Left forelimb (tissue), 1 donor: ENCODE data around the gene MYH10.

Experiments used
- DNase-seq: peaks from one replicate; pipeline ENCODE4 v3.0.0-alpha.2; 2018; ENCODE audit warnings: low spot score

The MYH10 gene

DNA sequence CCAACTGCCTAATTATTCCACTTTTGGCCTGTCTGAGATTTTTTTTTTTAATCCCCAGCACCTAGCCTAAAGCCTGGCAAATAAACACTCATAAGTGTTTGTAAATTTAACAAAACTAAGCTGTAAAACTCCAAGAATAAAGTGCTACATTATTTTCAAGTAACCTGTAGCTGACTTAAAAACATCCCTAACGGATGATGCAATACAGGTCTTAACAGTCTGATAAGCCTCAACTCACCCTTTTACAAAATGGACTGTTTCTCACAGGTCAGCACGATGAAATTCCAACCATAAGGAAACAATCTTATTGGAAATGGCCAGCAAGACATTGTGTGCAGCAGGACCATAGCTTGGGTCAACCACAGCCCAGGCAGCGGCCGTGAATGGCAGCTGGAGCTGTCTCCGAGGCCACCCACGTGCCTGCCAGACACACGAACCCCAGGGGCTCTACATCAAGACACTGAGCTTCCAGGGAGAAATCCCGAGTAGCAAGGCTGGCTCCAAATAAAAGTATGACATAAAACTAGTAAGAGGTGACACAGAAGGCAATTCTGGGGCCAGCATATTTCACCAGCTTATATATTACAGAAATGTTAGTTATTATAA is 135.9 kb downstream of the MYH10 start:
- DNase-seq = no peak

DNA sequence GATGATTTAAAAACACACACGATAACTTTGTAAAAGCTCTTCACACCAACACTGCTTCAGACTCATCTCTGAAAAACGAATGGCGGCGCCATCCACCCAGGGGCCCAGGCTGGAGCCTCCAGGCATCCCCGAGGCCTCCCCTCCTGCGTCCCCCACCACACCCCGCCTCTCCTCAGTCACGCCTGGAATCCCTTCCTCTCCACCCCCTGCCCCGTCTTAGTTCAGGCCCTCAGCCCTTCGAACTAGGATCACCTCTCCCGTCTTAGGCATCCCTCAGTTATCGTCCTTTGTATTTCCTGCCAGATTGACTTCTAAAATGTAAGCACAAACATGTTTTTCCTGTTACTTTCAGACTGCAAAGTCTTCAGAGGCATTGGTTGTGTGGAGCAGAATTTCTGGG is 136.5 kb downstream of the MYH10 start:
- no peak for DNase-seq

DNA sequence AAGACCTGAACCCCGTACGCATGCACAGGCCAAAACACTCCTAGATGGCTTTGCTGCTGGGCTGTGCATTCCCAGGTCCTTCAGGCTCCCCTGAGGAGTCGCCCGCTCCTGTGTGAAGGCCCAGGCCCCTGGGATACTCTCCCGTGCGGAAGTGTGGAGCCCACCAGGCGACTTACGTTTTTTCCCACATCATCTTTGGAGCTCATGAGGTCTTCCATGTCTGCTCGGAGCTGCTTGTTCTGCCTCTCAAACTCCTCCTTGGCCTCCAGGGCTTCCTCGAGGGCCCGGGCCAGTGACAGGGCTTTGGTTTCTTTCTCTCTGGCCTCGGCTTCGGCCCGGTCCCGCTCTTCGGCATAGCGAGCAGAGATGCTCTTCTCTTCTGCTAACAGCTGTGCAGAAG is 138.4 kb downstream of the MYH10 start:
- no peak for DNase-seq

DNA sequence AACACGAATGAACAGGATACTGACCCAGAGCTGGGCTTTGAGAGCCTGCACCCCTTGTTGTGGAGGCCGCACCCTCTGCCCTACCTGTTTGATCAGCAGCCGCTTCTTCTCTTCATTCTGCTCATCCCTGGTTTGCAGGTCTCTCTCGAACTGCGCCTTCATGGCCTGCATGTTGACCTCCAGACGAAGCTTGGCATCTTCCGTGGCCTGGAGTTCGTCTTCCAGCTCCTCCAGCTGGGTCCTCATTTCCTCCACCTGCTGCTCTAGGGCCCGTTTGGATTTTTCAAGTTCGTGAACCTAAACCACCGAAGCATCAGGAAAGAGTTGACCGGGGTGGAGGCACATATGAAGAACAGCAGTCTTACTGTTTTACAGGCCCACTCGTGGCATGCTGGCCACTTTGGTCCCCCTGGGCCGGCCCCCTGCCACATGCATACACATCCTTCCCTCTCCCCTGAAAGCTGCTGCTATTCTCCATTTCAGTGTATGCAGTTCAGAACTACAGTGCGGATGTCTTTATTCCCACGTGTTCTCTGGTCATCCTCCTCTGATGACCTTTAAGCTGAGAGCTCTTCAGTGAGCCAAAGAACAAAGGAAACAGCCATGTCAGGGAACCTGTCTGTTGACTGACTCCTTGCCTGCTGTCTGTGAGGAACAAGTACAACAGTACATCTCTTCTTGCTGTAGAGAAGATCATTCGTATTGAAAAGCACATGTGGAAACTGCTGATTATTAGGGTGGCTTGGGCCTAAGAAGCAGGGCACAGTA is 140.1 kb downstream of the MYH10 start:
- DNase-seq = no peak

DNA sequence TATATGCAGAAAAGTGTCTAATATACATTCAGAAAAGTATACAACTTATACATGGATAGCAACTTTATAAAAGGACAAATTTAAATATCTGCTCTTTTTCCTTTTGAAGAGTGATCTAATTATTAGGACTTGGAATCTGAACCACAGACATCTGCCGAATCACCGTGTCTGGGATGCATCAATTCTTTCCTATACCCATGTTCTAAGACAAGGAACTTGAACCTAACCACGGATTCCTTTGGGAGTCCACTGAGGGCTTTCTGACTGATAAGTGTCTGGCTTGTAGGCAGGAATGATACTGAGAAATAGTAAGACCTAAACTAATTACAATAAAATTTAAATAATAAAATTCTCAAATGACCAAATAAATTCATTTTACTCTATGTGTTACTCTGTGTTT is 140.7 kb downstream of the MYH10 start:
- DNase-seq = no peak

DNA sequence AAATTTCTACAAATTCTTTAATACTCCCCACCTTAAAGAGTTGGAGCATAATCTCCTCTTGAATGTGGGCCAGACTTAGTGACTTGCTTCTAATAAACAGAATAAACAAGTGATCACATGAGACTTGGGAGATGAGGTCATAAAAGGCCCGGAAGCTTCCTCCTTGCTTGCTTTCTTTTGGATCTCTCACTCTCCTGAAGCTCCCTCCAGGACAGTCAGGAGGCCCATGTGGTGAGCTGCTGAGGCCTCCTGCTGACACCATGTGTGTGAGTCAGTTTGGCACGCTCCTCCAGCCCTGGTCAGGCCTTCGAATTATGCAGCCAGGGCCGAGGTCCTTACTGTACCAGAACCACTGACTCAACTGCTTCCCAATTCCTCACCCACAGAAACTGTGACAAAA is 141.6 kb downstream of the MYH10 start:
- no peak for DNase-seq

DNA sequence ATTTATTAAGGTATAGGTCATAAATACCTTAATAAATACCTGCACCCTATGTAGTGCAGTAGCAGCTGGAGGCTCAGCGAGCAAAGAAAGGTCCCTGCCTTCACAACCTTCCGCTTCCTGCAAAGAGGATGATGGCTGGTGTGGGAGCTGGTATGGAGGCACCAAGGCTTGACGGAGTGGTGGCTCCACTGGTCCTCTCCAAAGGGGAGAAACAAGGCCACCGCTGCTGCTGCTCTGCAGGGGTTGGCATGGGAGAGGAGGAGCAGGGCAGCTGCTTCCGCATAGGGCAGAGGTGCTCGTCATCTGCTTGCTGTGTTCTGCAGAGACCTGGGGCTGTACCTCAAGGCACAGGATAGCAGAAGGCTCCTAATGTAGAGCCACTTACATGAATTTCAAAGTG is 142.0 kb downstream of the MYH10 start:
- DNase-seq = no peak

DNA sequence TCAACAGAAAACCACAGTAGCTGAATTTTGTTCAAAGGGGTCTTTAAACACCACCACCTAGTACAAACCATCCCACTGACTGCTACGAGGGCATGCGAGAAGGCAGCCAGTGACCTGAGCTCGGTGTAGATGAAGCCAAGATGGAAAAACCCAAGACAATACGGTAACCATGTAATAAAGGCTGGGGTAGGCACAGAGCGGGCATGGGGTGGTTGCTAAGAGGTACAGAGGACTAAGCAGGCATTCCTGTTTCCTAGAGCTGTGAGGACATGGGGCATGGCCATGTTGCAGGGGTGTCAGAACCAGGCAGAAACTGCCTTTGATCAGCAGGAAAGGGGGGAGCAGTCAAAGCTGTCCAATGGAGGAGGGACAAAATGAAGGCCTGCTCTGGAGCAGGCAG is 142.8 kb downstream of the MYH10 start:
- DNase-seq = no peak

DNA sequence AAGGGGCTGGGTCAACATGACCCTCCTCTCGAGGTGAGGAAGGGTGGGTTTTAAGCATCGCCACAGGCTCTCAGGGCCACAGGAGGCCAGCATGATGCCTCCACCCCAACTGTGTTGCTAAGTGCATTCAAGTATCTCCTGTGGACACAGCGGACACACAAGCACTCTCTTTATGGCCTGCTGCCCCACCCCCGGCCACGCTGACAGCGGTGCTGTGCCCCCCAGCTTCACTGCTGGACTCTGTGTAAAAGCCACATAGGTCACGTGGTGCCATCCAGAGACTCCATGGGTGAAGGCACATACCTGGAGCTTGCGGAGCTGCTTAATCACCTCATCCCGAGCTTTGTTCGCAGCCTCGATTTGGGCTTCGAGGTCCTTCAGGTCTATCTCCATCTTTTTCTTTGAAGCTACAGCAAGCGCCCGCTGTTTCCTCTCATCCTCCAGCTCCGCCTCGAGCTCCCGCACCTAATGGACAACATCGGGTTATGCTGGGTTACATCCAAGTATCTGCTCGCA is 143.3 kb downstream of the MYH10 start:
- DNase-seq = no peak

DNA sequence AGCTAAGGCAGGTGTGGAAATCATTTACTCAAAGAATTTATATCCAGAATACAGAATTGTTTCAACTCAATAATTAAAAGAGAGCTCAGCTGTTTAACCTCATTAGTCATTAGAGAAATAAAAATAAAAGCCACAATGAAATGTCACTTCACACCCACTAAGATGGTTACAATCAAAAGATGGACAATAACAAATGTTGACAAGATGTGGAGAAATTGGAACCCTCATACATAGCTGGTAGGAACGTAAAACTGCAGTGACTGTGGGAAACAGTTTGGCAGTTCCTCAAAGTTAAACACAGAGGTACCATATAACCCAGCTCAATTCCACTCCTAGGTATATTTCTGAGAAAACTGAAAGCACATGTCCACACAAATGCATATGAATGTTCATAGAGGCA is 145.0 kb downstream of the MYH10 start:
- no peak for DNase-seq

DNA sequence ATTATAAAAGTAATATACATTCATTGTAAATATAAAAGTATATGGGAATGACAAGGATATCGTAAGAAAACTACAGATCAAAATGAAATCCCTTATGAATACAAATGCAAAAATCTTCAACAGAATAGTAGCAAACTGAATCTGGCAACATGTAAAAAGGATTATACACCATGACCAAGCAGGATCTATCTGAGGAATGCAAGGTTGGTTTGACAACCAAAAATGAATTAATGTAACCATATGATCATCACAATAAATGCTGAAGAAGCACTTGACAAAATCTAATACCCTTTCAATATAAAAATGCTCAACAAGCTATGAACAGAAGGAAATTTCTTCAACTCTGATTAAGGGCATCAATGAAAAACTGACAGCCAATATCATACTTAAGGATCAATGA is 146.1 kb downstream of the MYH10 start:
- DNase-seq = no peak

DNA sequence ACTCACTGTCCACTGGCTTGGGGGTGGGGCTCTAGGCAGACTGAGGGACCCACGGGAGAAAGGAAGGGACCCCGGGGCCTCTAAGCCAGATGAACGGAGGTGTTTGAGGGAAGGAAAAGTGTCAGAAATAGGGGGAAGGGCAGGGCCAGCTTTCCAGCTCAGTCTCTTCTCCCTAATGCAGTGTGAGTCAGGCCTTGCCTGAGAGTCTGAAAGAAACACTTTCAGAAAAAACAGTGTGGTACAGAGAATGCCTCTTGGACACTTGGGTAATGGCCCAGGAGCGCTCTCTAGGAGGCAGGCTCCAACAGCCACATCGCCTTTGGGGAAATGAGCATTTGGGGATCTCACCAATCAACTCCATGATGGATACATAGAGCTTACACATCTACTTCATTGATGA is 148.0 kb downstream of the MYH10 start:
- DNase-seq = no peak

DNA sequence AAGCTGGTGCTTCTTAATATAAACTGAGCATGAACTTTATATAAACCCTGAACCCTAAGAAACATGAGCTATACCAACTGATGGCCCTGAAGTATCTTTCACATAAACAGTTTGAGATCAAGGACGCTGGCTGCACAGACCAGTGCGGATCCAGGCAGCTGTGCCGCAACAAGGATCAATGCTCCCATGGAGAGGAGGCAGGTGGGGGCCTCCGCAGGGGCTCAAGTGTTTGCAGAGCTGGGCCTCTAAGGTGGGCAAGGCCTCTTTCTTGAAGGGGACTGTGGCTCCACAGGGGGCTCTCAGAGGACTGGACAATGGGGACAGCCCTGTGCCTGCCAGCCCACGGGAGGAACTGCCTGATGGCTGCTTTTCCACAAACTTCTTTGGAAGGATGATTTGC is 148.8 kb downstream of the MYH10 start:
- DNase-seq = no peak

DNA sequence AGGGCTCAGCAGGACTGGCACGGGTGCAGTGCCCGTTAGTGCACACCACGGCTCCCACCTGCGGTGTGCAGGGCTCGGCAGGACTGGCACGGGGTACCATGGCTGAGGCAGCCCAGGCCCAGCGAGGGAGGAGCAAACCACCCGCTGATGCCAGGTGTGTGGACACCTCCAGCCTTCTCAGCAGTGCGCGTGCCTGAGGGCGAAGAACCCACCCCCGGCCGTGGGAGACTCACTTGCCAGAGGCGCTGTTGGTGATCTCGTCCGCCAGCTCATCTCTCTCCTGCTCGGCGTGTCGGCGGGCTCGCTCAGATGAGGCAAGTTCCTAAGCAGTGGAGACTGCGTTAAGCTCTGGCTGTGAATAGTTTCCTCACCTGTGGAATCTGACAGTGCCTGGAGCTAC is 149.4 kb downstream of the MYH10 start:
- DNase-seq = no peak

DNA sequence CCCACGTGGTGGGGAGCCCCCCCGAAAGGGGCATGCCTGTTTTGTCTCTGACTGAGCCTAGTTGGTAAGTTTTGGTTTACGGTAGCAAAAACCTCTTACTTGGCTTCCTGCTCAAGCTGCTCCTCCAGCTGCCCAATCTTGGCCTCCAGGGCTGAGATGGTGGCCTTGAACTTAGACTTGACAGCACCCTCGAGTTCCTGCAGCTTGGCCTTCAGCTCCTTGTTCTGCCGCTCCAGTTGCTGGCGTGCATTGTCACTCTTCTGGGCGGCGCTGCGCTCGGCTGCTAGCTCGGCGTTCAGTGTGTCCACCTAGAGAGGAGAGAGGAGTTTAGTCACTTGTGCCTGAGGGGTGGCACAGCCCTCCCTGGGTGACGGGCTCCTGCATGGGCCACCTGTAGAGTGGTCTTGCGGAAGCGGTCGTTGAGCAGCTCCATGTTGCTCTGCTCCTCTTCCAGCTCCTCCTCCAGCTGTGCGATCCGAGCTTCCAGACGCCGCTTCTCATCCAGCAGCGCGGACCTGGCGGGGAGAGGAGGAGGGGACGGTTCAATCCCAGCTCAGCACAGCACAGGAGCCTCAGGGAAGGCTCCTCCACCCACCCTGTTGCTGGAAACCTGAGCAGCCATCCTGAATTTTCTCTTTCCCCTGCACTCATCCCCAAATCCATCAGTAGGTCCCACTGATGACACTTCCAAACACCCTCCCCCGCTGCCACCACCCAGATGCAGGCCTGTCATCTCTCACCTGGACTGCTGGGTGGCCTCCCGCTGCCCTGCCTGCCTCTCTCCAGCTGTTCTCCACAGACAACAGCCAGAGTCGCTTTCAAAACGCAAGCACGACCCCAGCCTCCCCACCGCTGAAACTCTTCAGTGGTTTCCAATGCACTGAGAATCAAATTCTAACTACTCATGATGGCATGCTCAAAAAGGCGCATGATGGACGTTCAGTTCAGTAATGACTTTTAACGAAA is 150.2 kb downstream of the MYH10 start:
- no peak for DNase-seq

DNA sequence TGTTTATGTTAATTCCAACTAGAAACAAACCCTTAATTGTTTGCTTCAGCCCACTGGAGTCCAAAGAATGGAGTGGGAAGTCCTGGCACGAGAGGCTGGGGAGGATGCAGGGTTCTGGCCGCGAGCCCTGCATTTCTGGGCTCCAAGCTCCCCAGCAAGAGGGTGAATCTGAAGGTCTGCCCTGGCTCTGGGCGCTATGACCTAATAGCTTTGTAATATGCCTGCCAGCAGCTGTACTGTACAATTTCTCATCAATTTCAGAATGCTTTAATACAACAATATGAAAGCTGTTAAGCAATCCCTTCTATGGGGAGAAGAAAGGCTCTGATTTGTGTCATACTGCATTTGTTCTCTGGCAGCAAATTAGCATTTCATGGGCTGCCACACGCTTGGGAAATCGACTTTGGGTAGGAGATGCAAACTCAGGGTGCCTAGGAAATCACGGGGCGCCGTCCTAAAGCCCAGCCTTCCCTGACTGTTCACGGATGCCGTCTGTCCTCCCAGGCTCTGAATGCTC is 151.0 kb downstream of the MYH10 start:
- no peak for DNase-seq

DNA sequence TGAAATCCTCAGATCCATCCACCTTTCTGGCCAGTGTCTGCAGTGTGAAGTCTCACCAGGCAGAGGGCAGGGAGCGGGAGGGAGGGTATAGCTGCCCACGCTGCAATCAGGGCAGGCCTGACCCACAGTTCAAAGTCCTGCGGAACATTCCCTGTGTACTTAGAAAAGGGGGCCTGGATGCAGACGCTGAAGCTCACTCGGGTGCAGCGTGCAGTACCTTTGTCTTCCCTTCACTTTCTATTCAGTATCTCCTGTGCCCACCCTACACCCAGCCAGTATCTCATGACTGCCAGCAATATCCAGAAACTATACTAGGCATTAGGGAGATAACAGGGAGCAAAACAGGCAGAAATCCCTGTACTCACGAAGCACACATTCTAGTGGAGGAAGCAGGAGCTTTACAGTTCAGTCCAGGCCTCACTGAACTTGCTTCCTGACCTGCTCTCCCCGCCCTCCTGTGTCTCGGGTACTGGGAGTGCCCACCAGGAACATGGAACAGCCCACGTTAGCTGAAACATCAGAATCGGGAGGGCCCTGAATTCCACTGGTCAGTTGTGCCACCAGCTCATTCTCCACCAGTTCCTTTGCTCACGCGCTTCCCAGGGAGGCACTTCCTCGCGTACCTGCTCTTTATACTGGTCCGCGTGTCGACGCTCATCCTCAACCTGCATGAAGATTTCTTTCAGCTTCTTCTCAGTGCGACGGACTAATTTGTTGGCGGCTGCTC is 152.6 kb downstream of the MYH10 start:
- DNase-seq = no peak

DNA sequence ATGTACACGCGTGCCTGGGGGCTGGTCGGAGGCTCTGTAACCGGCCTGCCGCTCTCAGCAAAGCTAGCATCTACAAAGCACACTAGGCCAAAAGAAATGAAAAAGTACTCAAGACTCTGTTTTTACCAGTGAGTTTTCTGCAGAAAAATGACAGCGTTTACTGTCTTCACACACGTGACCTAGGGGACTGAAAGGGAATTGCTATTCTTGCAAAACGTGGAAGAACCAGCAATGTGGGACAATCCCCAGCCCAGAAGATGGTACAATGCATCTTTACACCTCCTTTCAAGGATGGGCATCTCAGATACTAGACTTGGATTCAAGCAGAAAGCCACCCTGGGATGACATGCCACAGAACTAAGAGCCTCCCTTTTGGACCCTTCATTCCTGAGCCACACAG is 153.4 kb downstream of the MYH10 start:
- no peak for DNase-seq

DNA sequence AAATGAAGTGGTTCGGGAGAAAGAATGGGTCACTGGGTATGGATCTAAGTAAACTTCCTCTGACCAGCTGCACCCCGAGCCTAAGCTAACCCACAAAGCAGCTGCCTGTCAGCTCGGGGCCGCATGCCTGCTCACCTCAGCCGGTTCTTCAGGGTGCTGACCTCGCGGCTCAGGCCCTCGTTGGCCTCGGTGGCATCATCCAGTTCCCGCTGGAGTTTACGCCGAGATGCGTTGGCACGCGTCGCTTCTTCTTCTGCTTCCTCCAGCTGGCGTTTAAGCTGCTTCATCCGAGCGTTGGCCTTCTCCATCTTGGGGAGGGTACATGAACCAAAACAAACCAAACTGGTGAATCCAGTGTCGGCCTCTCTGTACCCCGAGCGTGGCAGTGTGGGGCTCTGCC is 153.8 kb downstream of the MYH10 start:
- DNase-seq = no peak

DNA sequence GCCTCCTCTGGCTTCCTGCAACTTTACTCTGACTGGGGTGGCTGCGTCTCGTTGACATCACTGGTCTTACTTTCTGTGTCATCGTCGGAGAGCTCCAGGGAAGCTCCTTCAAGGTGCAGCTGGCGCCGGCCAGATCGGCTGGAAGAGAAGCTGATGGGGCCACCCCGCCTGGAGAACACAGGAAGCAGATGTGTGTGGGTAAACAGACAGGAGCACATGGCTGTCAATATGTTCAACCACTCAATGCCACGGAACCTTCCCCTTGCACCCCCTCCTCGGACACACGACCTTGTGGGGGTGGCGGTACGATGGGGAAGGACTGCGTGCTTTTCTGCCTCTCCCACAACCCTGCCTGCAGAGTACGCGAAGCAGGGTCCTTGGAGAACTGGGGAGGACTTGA is 154.7 kb downstream of the MYH10 start:
- no peak for DNase-seq

DNA sequence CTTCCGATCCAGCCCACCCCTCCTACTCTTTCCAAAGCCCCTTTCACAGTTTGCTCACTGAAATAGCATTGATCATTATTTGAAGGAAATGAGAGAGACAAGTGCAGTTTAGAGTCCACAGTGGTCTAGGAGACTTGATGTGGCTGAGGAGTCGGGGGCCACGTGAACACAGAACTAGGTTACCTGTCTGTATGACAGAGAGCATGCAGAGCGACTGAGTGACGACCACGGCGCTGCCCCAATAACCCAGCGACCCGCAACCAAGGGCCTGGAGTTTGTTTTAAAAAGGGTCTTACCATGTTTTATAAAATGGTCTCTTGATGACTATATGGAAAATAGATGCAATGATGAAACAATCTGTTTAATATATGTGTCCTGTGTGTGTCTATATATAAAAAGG is 155.3 kb downstream of the MYH10 start:
- DNase-seq = no peak

DNA sequence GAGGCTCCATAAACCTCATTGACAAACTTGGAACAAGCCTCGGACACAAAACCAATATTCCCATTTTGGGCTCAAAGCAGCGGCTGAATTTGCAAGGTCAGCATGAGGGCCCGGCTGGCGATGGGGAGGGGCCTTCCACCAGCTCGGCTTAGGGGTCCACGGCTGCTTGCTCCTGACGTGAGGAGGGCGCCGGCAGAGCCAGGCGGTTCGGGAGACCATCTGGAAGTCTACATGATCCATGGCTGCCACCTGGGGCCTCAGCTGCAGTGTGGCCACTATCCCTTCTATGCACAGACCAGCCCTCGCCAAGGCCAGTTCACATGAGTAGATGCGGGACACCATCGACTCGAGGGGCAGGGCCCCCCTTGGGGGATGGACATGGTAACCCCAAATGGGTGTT is 155.7 kb downstream of the MYH10 start:
- DNase-seq = no peak
